ENCODE results near the gene OR5D13. TPM values are rescaled to one million over a fixed set of nuclear protein-coding genes. Genes with fewer than 3 reads are reported as not detected.

Gene OR5D13
- polyA plus RNA-seq, 1 donor from 2014 or later, result not detected

Other genes starting within 250 kb of the OR5D13 start
- gene OR4C15, start 219.0 kb upstream of the OR5D13 start, polyA plus RNA-seq, result not detected in 2 replicates
- gene OR4C16, start 201.3 kb upstream of the OR5D13 start, polyA plus RNA-seq, result not detected in 2 replicates
- gene OR4C11, start 165.8 kb upstream of the OR5D13 start, polyA plus RNA-seq, result not detected in 2 replicates
- not detected in 2 replicates for gene OR4P4, start 138.3 kb upstream of the OR5D13 start, polyA plus RNA-seq
- gene OR4S2, start 125.1 kb upstream of the OR5D13 start, polyA plus RNA-seq, result not detected in 2 replicates
- not detected in 2 replicates for gene OR4C6, start 111.2 kb upstream of the OR5D13 start, polyA plus RNA-seq
- gene OR5D14, start 22.1 kb downstream of the OR5D13 start, polyA plus RNA-seq, result not detected in 2 replicates
- gene OR5L1, start 37.9 kb downstream of the OR5D13 start, polyA plus RNA-seq, result not detected in 2 replicates
- not detected in 2 replicates for gene OR5D18, start 46.2 kb downstream of the OR5D13 start, polyA plus RNA-seq
- not detected in 2 replicates for gene OR5L2, start 53.8 kb downstream of the OR5D13 start, polyA plus RNA-seq
- gene OR5D16, start 65.3 kb downstream of the OR5D13 start, polyA plus RNA-seq, result not detected in 2 replicates
- gene TRIM51, start 109.9 kb downstream of the OR5D13 start, polyA plus RNA-seq, result not detected in 2 replicates
- not detected in 2 replicates for gene OR5W2, start 141.1 kb downstream of the OR5D13 start, polyA plus RNA-seq
- gene OR5I1, start 163.0 kb downstream of the OR5D13 start, polyA plus RNA-seq, result not detected in 2 replicates
- gene OR10AG1, start 196.5 kb downstream of the OR5D13 start, polyA plus RNA-seq, result not detected in 2 replicates
- gene OR5F1, start 221.2 kb downstream of the OR5D13 start, polyA plus RNA-seq, result not detected in 2 replicates

Measured in neural cell (in vitro differentiated cells).